Sciatic nerve (tissue), 1 donor: ENCODE data around the gene DCN. TPM values are rescaled to one million over a fixed set of nuclear protein-coding genes. Genes with fewer than 3 reads are reported as not detected.

Experiments
- total RNA-seq: library from RNA; stranded (reverse); fragmentation: NEBNext Ultra II Directional; extraction: Animal tissue kit (Norgen Biotek cat#: 25700); gene quantifications from one replicate; pipeline ENCODE4 v1.2.1, GENCODE V29; 2021
- donor health status: DM: no; HTN: no; CAD: no.

Gene DCN
- total RNA-seq, 1 donor from 2014 or later: 2,017 TPM

Other genes with a start within 250 kb of the DCN start
- not detected for gene CCER1, start 227.6 kb downstream of the DCN start, total RNA-seq
- gene EPYC, start 177.8 kb downstream of the DCN start, total RNA-seq: not detected
- gene KERA, start 124.8 kb downstream of the DCN start, total RNA-seq: 0.18 TPM
- 206 TPM for gene LUM, start 71.3 kb downstream of the DCN start, total RNA-seq